Subcutaneous abdominal adipose tissue (tissue), 5 donors: ENCODE results near the gene WNT3A.

Source experiments
- H3K27ac ChIP-seq: one replicate; pipeline ENCODE4 v1.7.0; 2013; ENCODE audit warnings: low read depth, mild to moderate bottlenecking, inconsistent platforms, low read length, moderate library complexity
- H3K27me3 ChIP-seq, 5 donors: one replicate each; pipeline ENCODE4 v1.7.0; 2013; ENCODE audit warnings: low read length in 5 of 5, inconsistent platforms in 1 of 5; ENCODE audit not compliant: control insufficient read depth in 5 of 5, insufficient read depth in 4 of 5
- H3K36me3 ChIP-seq, 5 donors: one replicate each; pipeline ENCODE4 v1.7.0; 2013; ENCODE audit warnings: low read length in 5 of 5; ENCODE audit not compliant: control insufficient read depth in 5 of 5, insufficient read depth in 5 of 5
- H3K4me1 ChIP-seq, 5 donors: one replicate each; pipeline ENCODE4 v1.7.0; 2013; ENCODE audit warnings: low read length in 5 of 5, mild to moderate bottlenecking in 3 of 5, moderate library complexity in 1 of 5; ENCODE audit not compliant: control insufficient read depth in 5 of 5, insufficient read depth in 5 of 5
- H3K4me3 ChIP-seq, 5 donors: one replicate each; pipeline ENCODE4 v1.7.0; 2013; ENCODE audit warnings: low read length in 5 of 5, low read depth in 1 of 5
- H3K9ac ChIP-seq, 5 donors: one replicate each; pipeline ENCODE4 v1.7.0; 2013; ENCODE audit warnings: low read length in 5 of 5, mild to moderate bottlenecking in 4 of 5, moderate library complexity in 3 of 5
- H3K9me3 ChIP-seq, 5 donors: one replicate each; pipeline ENCODE4 v1.7.0; 2013; ENCODE audit warnings: low read length in 5 of 5; ENCODE audit not compliant: control insufficient read depth in 5 of 5
- donor health status: healthy.
- donor health status: healthy.
- donor health status: healthy.
- donor health status: healthy.
- donor health status: healthy.

The WNT3A gene

GRCh38 chr1:228084325-228084724 lies 77.5 kb downstream of the WNT3A start:
- Histone ChIP-seq H3K4me1 (peaks cover 26 to 76% (median 70%) of the 10 kb centered on the region in 5 donors), H3K36me3 (peaks cover 0 to 6% (median 5%) of the 10 kb centered on the region in 5 donors), H3K4me3 (peak overlapping the region; percentile 91 to 100 (median 93)), H3K27ac (peak overlapping the region; percentile 97), H3K9ac (peak overlapping the region; percentile 64 to 99 (median 98)), H3K9me3 (no peaks in the 10 kb centered on the region), H3K27me3 (no peaks in the 10 kb centered on the region)

- Histone ChIP-seq H3K36me3 (peaks cover 0 to 6% (median 5%) of the 10 kb centered on the region in 5 donors), H3K27me3 (no peaks in the 10 kb centered on the region), H3K27ac (peak overlapping the region; percentile 97), H3K9ac (peak overlapping the region in 4 of 5 donors; percentile 9 to 66 (median 56)), H3K4me3 (peak overlapping the region; percentile 20 to 100 (median 92)), H3K9me3 (no peaks in the 10 kb centered on the region), H3K4me1 (peaks cover 27 to 80% (median 75%) of the 10 kb centered on the region in 5 donors)
Measured at GRCh38 chr1:228084797-228085196, 78.0 kb downstream of the WNT3A start.

GRCh38 chr1:228085287-228085951 lies 78.6 kb downstream of the WNT3A start:
- Histone ChIP-seq H3K4me1 (peaks cover 33 to 87% (median 81%) of the 10 kb centered on the region in 5 donors), H3K27ac (peak overlapping the region; percentile 97), H3K9me3 (no peaks in the 10 kb centered on the region), H3K27me3 (no peaks in the 10 kb centered on the region), H3K9ac (peak overlapping the region in 4 of 5 donors; percentile 17 to 66 (median 56)), H3K36me3 (peaks cover 0 to 6% (median 5%) of the 10 kb centered on the region in 5 donors), H3K4me3 (peak overlapping the region; percentile 20 to 100 (median 92))

- peak overlapping the region in 2 of 5 donors; percentile 4 to 38 for H3K9ac ChIP-seq
- H3K4me3 ChIP-seq: peak overlapping the region in 4 of 5 donors; percentile 2 to 36 (median 32)
- peak overlapping the region; percentile 97 for H3K27ac ChIP-seq
Measured at GRCh38 chr1:228087771-228088251, 81.0 kb downstream of the WNT3A start.

GRCh38 chr1:228088586-228089498 lies 82.0 kb downstream of the WNT3A start:
- peaks cover 0 to under 1% (median 0%) of the 10 kb centered on the region in 5 donors for H3K9me3 ChIP-seq
- peak overlapping the region in 2 of 5 donors; percentile 8 to 36 for H3K4me3 ChIP-seq
- peaks cover 38 to 96% (median 94%) of the 10 kb centered on the region in 5 donors for H3K4me1 ChIP-seq
- H3K27me3 ChIP-seq: no peaks in the 10 kb centered on the region
- H3K9ac ChIP-seq: peak overlapping the region in 1 of 5 donors; percentile 9
- H3K36me3 ChIP-seq: peaks cover 0 to 20% (median 11%) of the 10 kb centered on the region in 5 donors
- H3K27ac ChIP-seq: peak overlapping the region; percentile 69

More at GRCh38 chr1:228087771-228088251, 81.0 kb downstream of the WNT3A start:
- no peaks in the 10 kb centered on the region for H3K9me3 ChIP-seq
- peaks cover 0 to 15% (median 9%) of the 10 kb centered on the region in 5 donors for H3K36me3 ChIP-seq
- no peaks in the 10 kb centered on the region for H3K27me3 ChIP-seq
- H3K4me1 ChIP-seq: peaks cover 38 to 97% (median 95%) of the 10 kb centered on the region in 5 donors

- peaks cover 0 to 20% (median 14%) of the 10 kb centered on the region in 5 donors for H3K36me3 ChIP-seq
- no peak overlapping the region for H3K27ac ChIP-seq
- no peaks in the 10 kb centered on the region for H3K27me3 ChIP-seq
- H3K9ac ChIP-seq: peak overlapping the region in 1 of 5 donors; percentile 9
- peaks cover 34 to 87% (median 85%) of the 10 kb centered on the region in 5 donors for H3K4me1 ChIP-seq
- peaks cover 3 to 10% (median 5%) of the 10 kb centered on the region in 5 donors for H3K9me3 ChIP-seq
- peak overlapping the region in 3 of 5 donors; percentile 0 to 52 (median 7) for H3K4me3 ChIP-seq
Measured at GRCh38 chr1:228089519-228090380, 83.0 kb downstream of the WNT3A start.

GRCh38 chr1:228090613-228091081 lies 83.8 kb downstream of the WNT3A start:
- Histone ChIP-seq H3K27ac (no peak overlapping the region), H3K9ac (peak overlapping the region in 1 of 5 donors; percentile 3), H3K36me3 (peaks cover 0 to 20% (median 14%) of the 10 kb centered on the region in 5 donors), H3K9me3 (peaks cover 3 to 12% (median 8%) of the 10 kb centered on the region in 5 donors), H3K4me3 (peak overlapping the region in 2 of 5 donors; percentile 4 to 27), H3K4me1 (peaks cover 25 to 83% (median 80%) of the 10 kb centered on the region in 5 donors), H3K27me3 (no peaks in the 10 kb centered on the region)

- Histone ChIP-seq H3K9ac (no peak overlapping the region), H3K9me3 (peaks cover 3 to 12% (median 8%) of the 10 kb centered on the region in 5 donors), H3K36me3 (peaks cover 0 to 20% (median 15%) of the 10 kb centered on the region in 5 donors), H3K4me1 (peaks cover 23 to 81% (median 78%) of the 10 kb centered on the region in 5 donors), H3K4me3 (peak overlapping the region in 1 of 5 donors; percentile 27), H3K27ac (no peak overlapping the region), H3K27me3 (no peaks in the 10 kb centered on the region)
Measured at GRCh38 chr1:228091084-228091483, 84.3 kb downstream of the WNT3A start.
